ENCODE measurements around the gene TMC1. TPM values are rescaled to one million over a fixed set of nuclear protein-coding genes. Genes with fewer than 3 reads are reported as not detected.

Gene TMC1
- total RNA-seq, 2 experiments from 2014 or later: not detected

- Histone ChIP-seq H3K27me3 (ENCODE audit: control insufficient read depth in 1 of 2, insufficient read depth in 2 of 2, low read length in 2 of 2) (no peaks in the 10 kb centered on the region), H3K4me1 (ENCODE audit: insufficient read depth, low read length) (no peaks in the 10 kb centered on the region), H3K4me3 (ENCODE audit: low read length) (no peak overlapping the region), H3K9me3 (ENCODE audit: control insufficient read depth in 1 of 2, insufficient read depth in 1 of 2, low read length in 2 of 2) (no peaks in the 10 kb centered on the region), H3K36me3 (ENCODE audit: insufficient read depth, low read length) (no peaks in the 10 kb centered on the region), H3K27ac (ENCODE audit: low read depth in 1 of 2, low read length in 2 of 2) (no peak overlapping the region)
- Mint-ChIP-seq H3K4me1 (ENCODE audit: low read depth) (no peaks in the 10 kb centered on the region), H3K36me3 (ENCODE audit: low read depth) (no peaks in the 10 kb centered on the region), H3K4me3 (no peak overlapping the region), H3K9me3 (no peaks in the 10 kb centered on the region), H3K27ac (no peak overlapping the region), H3K27me3 (no peaks in the 10 kb centered on the region)
- intact Hi-C loops (cut with DNase I, micrococcal nuclease): no loop called here
- TF ChIP-seq CTCF (IDR thresholded peaks at IDR 0.05): no peak
- CTCF ChIA-PET: interaction anchor here (0.9 kb wide), 1 partner anchor 10 kb away, joined by 3 read pairs; no protein-coding TSS in a partner anchor
- ATAC-seq (ENCODE audit: poor library complexity) (no peak), DNase-seq (no peak)
- POLR2A ChIA-PET: no interaction called here
Observed at GRCh38 chr9:72579190-72579589, 57.8 kb downstream of the TMC1 start.

GRCh38 chr9:72579880-72580550, 58.6 kb downstream of the TMC1 start:
- H3K27ac Mint-ChIP-seq: no peak overlapping the region
- H3K27ac ChIP-seq (ENCODE audit: low read depth in 1 of 2, low read length in 2 of 2): no peak overlapping the region
- no peak for DNase-seq
- POLR2A ChIA-PET: no interaction called here
- H3K9me3 ChIP-seq (ENCODE audit: control insufficient read depth in 1 of 2, insufficient read depth in 1 of 2, low read length in 2 of 2): no peaks in the 10 kb centered on the region
- H3K4me3 Mint-ChIP-seq: no peak overlapping the region
- H3K4me3 ChIP-seq (ENCODE audit: low read length): no peak overlapping the region
- H3K9me3 Mint-ChIP-seq: no peaks in the 10 kb centered on the region
- no peaks in the 10 kb centered on the region for H3K4me1 ChIP-seq (ENCODE audit: insufficient read depth, low read length)
- H3K27me3 ChIP-seq (ENCODE audit: control insufficient read depth in 1 of 2, insufficient read depth in 2 of 2, low read length in 2 of 2): no peaks in the 10 kb centered on the region
- intact Hi-C loops (cut with DNase I, micrococcal nuclease): no loop called here
- no peaks in the 10 kb centered on the region for H3K27me3 Mint-ChIP-seq
- TF ChIP-seq CTCF (IDR thresholded peaks at IDR 0.05): no peak
- H3K36me3 ChIP-seq (ENCODE audit: insufficient read depth, low read length): no peaks in the 10 kb centered on the region
- no peak for ATAC-seq (ENCODE audit: poor library complexity)
- no peaks in the 10 kb centered on the region for H3K4me1 Mint-ChIP-seq (ENCODE audit: low read depth)
- no peaks in the 10 kb centered on the region for H3K36me3 Mint-ChIP-seq (ENCODE audit: low read depth)
- CTCF ChIA-PET: interaction anchor here (0.9 kb wide), 1 partner anchor 9 kb away, joined by 3 read pairs; no protein-coding TSS in a partner anchor

GRCh38 chr9:72581694-72582093, 60.3 kb downstream of the TMC1 start:
- peaks cover 7% of the 10 kb centered on the region for H3K4me1 ChIP-seq (ENCODE audit: insufficient read depth, low read length)
- DNase-seq (no peak), ATAC-seq (ENCODE audit: poor library complexity) (no peak)
- H3K27ac ChIP-seq (ENCODE audit: low read depth in 1 of 2, low read length in 2 of 2): no peak overlapping the region
- Mint-ChIP-seq H3K27ac (no peak overlapping the region), H3K36me3 (ENCODE audit: low read depth) (no peaks in the 10 kb centered on the region), H3K27me3 (no peaks in the 10 kb centered on the region), H3K4me1 (ENCODE audit: low read depth) (peaks cover 7% of the 10 kb centered on the region), H3K4me3 (no peak overlapping the region), H3K9me3 (no peaks in the 10 kb centered on the region)
- no peaks in the 10 kb centered on the region for H3K27me3 ChIP-seq (ENCODE audit: control insufficient read depth in 1 of 2, insufficient read depth in 2 of 2, low read length in 2 of 2)
- ChIA-PET CTCF (no interaction called here), POLR2A (no interaction called here)
- TF ChIP-seq CTCF (IDR thresholded peaks at IDR 0.05): no peak
- intact Hi-C loops (cut with DNase I, micrococcal nuclease): no loop called here
- H3K9me3 ChIP-seq (ENCODE audit: control insufficient read depth in 1 of 2, insufficient read depth in 1 of 2, low read length in 2 of 2): peaks cover 0 to 3% of the 10 kb centered on the region in 2 experiments
- no peak overlapping the region for H3K4me3 ChIP-seq (ENCODE audit: low read length)
- no peaks in the 10 kb centered on the region for H3K36me3 ChIP-seq (ENCODE audit: insufficient read depth, low read length)
